ENCODE data around the gene DIAPH2. TPM values are rescaled to one million over a fixed set of nuclear protein-coding genes. Genes with fewer than 3 reads are reported as not detected.

The DIAPH2 gene
- total and polyA plus RNA-seq, 2 experiments from 2014 or later, result 7.5 to 8.1 TPM

DNA sequence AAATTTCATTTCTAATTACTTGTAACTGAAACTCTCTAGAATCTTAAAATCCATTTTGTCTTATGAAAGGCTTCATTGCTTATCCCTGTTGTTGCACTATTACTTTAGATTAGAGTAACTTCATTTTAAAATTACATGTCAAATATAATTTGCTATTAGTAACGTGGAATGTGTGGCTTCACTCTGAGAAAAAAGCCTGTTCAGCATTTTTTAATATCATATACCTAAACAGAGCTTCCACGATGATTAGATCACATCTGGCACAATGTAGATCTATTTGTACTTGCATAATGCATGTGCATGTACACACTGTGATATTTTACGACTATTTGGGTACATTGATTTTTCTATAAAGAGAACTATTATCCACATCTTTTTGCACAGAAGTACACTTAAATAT, 847.2 kb downstream of the DIAPH2 start:
- Histone ChIP-seq H3K4me3 (no peak overlapping the region), H4K20me1 (ENCODE audit: insufficient read depth) (no peaks in the 10 kb centered on the region), H3K36me3 (ENCODE audit: low read depth) (no peaks in the 10 kb centered on the region), H3K9me3 (ENCODE audit: low read depth) (no peaks in the 10 kb centered on the region), H3K27ac (no peak overlapping the region), H3K27me3 (replicated peaks; ENCODE audit: insufficient read depth) (no peaks in the 10 kb centered on the region), H3K9ac (no peak overlapping the region), H3K4me1 (ENCODE audit: insufficient read depth) (no peaks in the 10 kb centered on the region), H3K4me2 (ENCODE audit: unreplicated experiment) (no peak overlapping the region), H3K9me2 (ENCODE audit: insufficient read depth) (no peaks in the 10 kb centered on the region), H3F3A (ENCODE audit: insufficient read depth) (no peaks in the 10 kb centered on the region), H3K79me2 (ENCODE audit: insufficient read depth) (no peaks in the 10 kb centered on the region), H2AFZ (no peak overlapping the region)
- no peak for TF ChIP-seq EZH2 (IDR thresholded peaks at IDR 0.05; ENCODE audit: insufficient read depth, poor library complexity, severe bottlenecking)
- TF ChIP-seq EZH2phosphoT487 (IDR thresholded peaks at IDR 0.05; ENCODE audit: insufficient read depth, low read depth), result no peak
- no peak for DNase-seq
- in situ Hi-C loops (cut with MboI), result no loop called here
- 88 to 100% methylated on average over 3 of the region's 3 CpGs for WGBS, 2 experiments (ENCODE audit: low coverage in 1 of 2, low lambda C conversion rate in 2 of 2, missing lambda C conversion rate in 2 of 2)

DNA sequence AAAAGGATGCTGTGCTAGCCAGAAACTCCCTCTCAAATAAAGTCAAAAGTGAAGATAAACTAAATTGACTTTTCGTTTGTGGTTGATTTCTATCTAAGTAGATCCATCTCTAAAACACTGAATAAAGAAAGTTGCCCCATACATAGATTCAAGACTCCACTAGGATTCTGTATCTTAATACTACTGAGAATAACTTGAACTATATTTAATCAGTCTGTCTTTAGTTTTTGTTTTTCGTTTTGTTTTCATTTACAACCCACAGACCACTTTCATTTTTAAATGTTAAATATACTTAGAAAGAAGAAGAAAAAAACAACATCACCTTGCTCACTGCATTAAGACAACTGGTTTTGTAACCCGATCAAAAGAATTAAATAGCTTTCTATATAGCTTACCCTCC, 854.1 kb downstream of the DIAPH2 start:
- no peaks in the 10 kb centered on the region for H3K9me3 ChIP-seq (ENCODE audit: low read depth)
- no peak overlapping the region for H3K9ac ChIP-seq
- H2AFZ ChIP-seq, result no peak overlapping the region
- H3K4me1 ChIP-seq (ENCODE audit: insufficient read depth), result no peaks in the 10 kb centered on the region
- no peak overlapping the region for H3K4me3 ChIP-seq
- H3K36me3 ChIP-seq (ENCODE audit: low read depth), result no peaks in the 10 kb centered on the region
- 93 to 99% methylated on average over 3 of the region's 3 CpGs for WGBS, 2 experiments (ENCODE audit: low coverage in 1 of 2, low lambda C conversion rate in 2 of 2, missing lambda C conversion rate in 2 of 2)
- H3K79me2 ChIP-seq (ENCODE audit: insufficient read depth), result no peaks in the 10 kb centered on the region
- no peak overlapping the region for H3K27ac ChIP-seq
- H4K20me1 ChIP-seq (ENCODE audit: insufficient read depth), result no peaks in the 10 kb centered on the region
- H3K27me3 ChIP-seq (replicated peaks; ENCODE audit: insufficient read depth), result no peaks in the 10 kb centered on the region
- H3K4me2 ChIP-seq (ENCODE audit: unreplicated experiment), result no peak overlapping the region
- no peaks in the 10 kb centered on the region for H3F3A ChIP-seq (ENCODE audit: insufficient read depth)
- no peak for DNase-seq
- in situ Hi-C loops (cut with MboI), result no loop called here
- H3K9me2 ChIP-seq (ENCODE audit: insufficient read depth), result no peaks in the 10 kb centered on the region
- no peak for TF ChIP-seq EZH2 (IDR thresholded peaks at IDR 0.05; ENCODE audit: insufficient read depth, poor library complexity, severe bottlenecking)
- TF ChIP-seq EZH2phosphoT487 (IDR thresholded peaks at IDR 0.05; ENCODE audit: insufficient read depth, low read depth), result no peak

DNA sequence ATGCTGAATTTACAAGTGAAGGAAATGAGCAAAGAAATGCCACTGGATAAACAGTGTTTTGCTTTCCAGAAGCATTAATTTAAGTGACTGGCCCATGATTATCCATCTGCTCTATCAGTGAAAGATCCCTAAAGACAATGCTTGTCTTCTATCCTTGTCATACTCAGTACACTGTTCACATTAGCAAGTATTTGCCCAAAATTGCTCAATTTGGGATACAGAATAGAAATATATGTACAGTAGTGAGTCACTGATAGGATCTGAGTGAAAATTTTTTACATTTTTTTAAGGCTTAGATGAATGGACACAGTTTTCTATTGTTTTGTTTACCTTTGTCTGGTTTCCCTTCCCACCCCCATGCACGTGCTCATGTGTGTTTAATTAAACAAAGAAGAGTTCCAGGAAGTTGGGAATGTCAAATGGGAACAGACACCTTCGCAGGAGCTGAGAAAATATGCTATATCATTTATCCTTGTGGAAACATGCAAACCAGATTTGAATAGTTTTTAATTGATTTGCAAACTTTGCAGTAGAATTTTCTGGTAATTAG, 855.4 kb downstream of the DIAPH2 start:
- TF ChIP-seq EZH2 (IDR thresholded peaks at IDR 0.05; ENCODE audit: insufficient read depth, poor library complexity, severe bottlenecking) (no peak), EZH2phosphoT487 (IDR thresholded peaks at IDR 0.05; ENCODE audit: insufficient read depth, low read depth) (no peak)
- no peaks in the 10 kb centered on the region for H4K20me1 ChIP-seq (ENCODE audit: insufficient read depth)
- H3K4me2 ChIP-seq (ENCODE audit: unreplicated experiment), result no peak overlapping the region
- H3K4me1 ChIP-seq (ENCODE audit: insufficient read depth), result no peaks in the 10 kb centered on the region
- no peak overlapping the region for H3K27ac ChIP-seq
- in situ Hi-C loops (cut with MboI), result no loop called here
- WGBS, 2 experiments (ENCODE audit: low coverage in 1 of 2, low lambda C conversion rate in 2 of 2, missing lambda C conversion rate in 2 of 2), result 53 to 63% methylated on average over 2 of the region's 2 CpGs
- H3K4me3 ChIP-seq, result no peak overlapping the region
- no peaks in the 10 kb centered on the region for H3K36me3 ChIP-seq (ENCODE audit: low read depth)
- no peak overlapping the region for H3K9ac ChIP-seq
- H3K79me2 ChIP-seq (ENCODE audit: insufficient read depth), result no peaks in the 10 kb centered on the region
- no peaks in the 10 kb centered on the region for H3K9me3 ChIP-seq (ENCODE audit: low read depth)
- DNase-seq, result peak; percentile 8
- H3F3A ChIP-seq (ENCODE audit: insufficient read depth), result no peaks in the 10 kb centered on the region
- no peak overlapping the region for H2AFZ ChIP-seq
- no peaks in the 10 kb centered on the region for H3K9me2 ChIP-seq (ENCODE audit: insufficient read depth)
- H3K27me3 ChIP-seq (replicated peaks; ENCODE audit: insufficient read depth), result no peaks in the 10 kb centered on the region

DNA sequence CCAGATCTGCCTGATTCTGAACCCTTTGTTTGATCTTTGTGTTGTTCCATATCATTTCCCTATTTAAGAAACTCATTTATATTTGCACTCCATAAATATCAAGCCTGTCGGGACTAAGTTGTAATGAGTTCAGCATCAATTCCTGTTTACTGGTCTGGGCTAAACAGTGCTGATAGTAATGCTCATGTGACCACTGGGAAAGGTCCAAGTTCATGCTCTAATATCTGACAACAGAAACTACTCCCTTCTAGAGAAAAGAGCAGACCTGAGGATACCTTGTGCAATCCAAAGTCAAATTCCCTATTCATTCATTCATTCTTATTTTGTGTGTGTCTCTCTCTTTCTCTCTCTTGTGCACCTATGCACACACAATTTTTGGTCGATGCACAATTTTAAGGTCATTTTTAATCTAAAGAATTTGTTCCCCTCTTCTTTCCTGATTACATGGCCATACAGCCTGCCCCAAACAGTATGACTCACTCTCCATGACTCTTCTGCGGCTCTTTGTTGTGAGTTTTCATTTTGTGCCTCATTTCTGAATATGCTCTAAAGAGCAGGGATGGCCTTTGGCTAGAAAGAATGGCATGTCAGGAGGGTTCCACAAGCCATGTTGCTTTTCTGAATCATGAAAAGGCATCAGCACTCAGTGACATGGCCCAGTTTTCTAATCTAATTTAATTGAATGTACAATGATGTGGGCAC, 863.4 kb downstream of the DIAPH2 start:
- no peaks in the 10 kb centered on the region for H3K9me3 ChIP-seq (ENCODE audit: low read depth)
- H3K4me1 ChIP-seq (ENCODE audit: insufficient read depth), result no peaks in the 10 kb centered on the region
- in situ Hi-C loops (cut with MboI), result no loop called here
- no peaks in the 10 kb centered on the region for H3F3A ChIP-seq (ENCODE audit: insufficient read depth)
- no peak overlapping the region for H2AFZ ChIP-seq
- H3K4me3 ChIP-seq, result no peak overlapping the region
- TF ChIP-seq EZH2phosphoT487 (IDR thresholded peaks at IDR 0.05; ENCODE audit: insufficient read depth, low read depth), result no peak
- no peak for TF ChIP-seq EZH2 (IDR thresholded peaks at IDR 0.05; ENCODE audit: insufficient read depth, poor library complexity, severe bottlenecking)
- no peaks in the 10 kb centered on the region for H3K36me3 ChIP-seq (ENCODE audit: low read depth)
- no peak overlapping the region for H3K27ac ChIP-seq
- no peaks in the 10 kb centered on the region for H3K9me2 ChIP-seq (ENCODE audit: insufficient read depth)
- H3K79me2 ChIP-seq (ENCODE audit: insufficient read depth), result no peaks in the 10 kb centered on the region
- 88 to 98% methylated on average over 3 of the region's 3 CpGs for WGBS, 2 experiments (ENCODE audit: low coverage in 1 of 2, low lambda C conversion rate in 2 of 2, missing lambda C conversion rate in 2 of 2)
- H4K20me1 ChIP-seq (ENCODE audit: insufficient read depth), result no peaks in the 10 kb centered on the region
- DNase-seq, result no peak
- no peak overlapping the region for H3K4me2 ChIP-seq (ENCODE audit: unreplicated experiment)
- no peaks in the 10 kb centered on the region for H3K27me3 ChIP-seq (replicated peaks; ENCODE audit: insufficient read depth)
- H3K9ac ChIP-seq, result no peak overlapping the region

Data from GM23248 (cell line).